ENCODE measurements around the gene USB1.

The USB1 gene

DNA sequence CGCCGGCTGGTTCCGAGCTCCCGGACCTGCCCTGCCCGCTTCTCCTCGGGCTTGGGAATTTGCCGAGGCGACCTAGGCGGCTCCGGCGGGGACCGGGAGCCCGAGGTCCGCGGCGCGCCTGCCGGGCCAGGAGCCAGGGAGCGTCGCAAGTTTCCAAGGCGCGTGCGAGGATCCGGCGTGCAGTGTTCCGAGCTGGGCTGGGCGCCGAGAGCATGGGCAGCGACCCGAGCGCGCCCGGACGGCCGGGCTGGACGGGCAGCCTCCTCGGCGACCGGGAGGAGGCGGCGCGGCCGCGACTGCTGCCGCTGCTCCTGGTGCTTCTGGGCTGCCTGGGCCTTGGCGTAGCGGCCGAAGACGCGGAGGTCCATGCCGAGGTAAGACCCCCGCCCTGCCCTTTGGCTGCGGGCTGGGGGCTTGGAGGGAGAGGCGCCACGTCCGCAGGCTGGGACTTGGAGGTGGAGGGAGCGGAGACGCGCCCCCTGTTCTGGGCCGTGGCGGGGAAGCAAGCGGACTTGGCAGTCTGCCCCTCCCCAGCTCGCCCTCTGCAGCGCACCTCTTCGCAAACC lies 25.0 kb downstream of the USB1 start:
- no peak for TF ChIP-seq GATA2 (IDR thresholded peaks at IDR 0.05; ENCODE audit: low read depth, low read length)

DNA sequence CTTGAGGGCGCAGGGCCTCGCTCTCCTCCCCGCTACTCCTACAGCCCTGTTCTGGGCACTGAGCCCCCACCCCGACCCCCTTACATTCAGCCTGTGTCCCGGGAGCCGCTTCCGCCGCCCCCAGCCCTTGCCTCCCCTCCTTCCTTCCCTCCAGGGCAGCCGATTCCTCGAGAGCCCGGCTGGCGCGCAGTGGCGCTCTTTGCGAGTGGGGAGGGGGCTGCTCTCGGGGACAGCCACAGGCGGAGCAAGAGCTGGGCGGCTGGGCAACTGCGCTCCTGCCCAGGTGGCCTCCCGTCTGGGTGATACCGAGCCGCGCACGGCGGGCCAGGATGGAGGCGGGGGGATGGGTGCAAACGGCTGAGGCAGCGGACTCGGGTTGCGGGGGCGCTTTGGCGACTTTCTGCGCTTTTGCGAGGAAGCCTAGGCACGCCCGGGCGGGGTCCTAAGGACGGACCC lies 25.5 kb downstream of the USB1 start:
- no peak for TF ChIP-seq GATA3 (IDR thresholded peaks at IDR 0.05; ENCODE audit: low read depth, low read length)
- no peak for TF ChIP-seq GATA2 (IDR thresholded peaks at IDR 0.05; ENCODE audit: low read depth, low read length)

DNA sequence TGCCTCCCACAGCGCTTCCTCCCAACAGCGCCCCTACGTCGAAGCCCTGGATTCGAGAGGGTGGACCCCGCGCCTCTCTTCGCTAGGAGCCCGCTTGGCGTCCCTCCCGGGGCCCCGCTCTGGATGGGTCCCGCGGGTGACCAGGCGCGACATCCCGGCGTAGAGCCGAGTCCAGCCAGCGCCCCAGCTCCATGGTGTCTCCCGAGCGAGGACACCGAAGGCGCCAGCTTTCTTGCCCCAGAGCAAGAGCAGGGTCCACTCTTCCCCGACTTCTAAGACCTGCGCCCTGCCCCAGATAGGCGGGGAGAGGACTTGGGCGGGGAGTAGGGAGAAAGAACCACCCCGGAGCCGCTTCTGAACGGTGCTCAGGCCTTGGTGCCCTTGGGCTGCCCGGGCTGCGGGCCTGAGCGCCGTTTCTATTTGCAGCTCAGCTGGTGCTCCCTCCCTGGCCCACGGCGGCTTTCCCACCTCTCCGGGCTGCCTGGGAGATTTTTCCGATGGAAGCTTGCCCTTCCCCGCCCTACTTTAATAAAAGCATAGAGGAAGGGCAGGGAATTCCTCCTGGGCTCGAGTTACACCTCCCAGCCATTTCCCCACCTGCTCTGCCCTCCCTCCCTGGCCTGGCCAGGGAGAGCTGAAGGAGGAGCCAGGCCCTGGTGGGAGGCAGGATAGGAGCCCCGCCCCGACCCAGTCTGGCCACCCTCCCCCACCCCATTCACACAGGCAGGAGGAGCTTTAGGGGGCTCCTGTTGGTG lies 26.1 kb downstream of the USB1 start:
- TF ChIP-seq GATA3 (IDR thresholded peaks at IDR 0.05; ENCODE audit: low read depth, low read length) (no peak), GATA2 (IDR thresholded peaks at IDR 0.05; ENCODE audit: low read depth, low read length) (no peak)

DNA sequence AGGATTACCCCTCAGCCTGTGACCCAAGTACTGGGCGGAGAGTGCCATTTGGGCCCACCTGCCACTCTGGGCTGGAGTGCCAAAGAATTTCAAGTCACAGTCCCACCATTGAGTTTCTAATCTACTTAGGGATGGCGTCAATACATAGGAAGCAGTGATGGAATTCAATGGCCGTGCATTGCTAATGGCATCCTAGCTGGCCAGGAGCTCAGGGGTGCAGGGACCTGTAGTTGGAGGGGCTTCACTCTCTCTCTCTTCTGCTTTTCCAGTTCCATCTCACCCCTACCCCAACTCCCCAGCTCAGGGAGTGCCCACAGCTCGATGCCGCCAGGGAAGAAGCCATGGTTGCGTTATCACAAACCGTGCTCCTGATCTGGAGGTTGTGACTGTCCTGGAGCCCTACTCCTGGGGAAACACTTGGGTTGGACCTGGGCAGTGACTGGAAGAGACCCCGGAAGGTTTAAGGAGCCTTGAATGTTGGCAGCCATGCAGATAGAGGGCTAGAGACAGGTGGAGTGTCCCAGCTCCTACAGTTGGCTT lies 26.8 kb downstream of the USB1 start:
- no peak for TF ChIP-seq GATA3 (IDR thresholded peaks at IDR 0.05; ENCODE audit: low read depth, low read length)
- no peak for TF ChIP-seq GATA2 (IDR thresholded peaks at IDR 0.05; ENCODE audit: low read depth, low read length)

DNA sequence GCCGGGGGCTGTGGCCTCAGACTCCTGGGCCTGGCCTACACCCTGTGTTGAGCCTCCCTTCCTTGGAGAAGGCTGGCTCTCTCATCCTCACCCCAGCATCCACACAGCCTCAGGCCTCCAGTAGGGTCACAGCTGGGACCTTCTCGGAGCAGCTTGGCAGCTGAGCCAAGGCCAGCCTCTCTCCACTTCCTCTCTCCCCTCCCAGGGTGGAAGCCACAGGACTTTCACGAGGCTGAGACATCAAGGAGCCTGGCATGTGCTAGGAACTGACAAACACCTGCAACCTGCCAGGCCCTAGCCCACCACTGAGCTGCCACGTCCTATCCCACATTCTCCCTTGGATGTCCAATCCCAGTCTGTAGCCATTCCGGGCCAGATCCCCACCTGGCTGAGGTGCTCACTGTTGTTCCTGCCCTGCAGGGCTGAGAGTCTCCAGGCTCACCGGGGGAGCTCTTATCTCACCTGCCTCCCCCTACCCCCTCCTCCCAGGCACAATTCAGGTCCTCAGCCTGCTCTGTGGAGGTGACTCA lies 27.4 kb downstream of the USB1 start:
- TF ChIP-seq GATA2 (IDR thresholded peaks at IDR 0.05; ENCODE audit: low read depth, low read length) = no peak
- no peak for TF ChIP-seq GATA3 (IDR thresholded peaks at IDR 0.05; ENCODE audit: low read depth, low read length)

DNA sequence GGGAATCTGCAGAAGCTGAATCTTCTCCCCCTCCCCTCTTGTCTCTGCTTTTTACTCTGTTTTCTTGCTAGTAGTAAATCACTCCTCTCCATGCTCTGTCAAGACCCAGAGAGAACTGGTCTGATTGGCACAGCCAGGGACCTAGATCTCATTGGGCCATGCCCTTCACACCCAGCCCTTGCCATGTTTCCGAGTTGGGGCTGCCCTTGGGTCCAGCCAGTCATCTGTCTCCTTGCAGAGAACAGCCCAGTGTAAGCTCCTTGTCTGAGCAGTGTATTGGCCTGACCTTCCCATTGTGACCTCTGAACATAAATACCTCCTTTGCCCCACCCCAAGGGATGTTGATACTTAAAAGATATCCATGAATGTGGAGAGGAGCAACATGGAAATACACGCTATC lies 28.2 kb downstream of the USB1 start:
- TF ChIP-seq GATA3 (IDR thresholded peaks at IDR 0.05; ENCODE audit: low read depth, low read length) (no peak), GATA2 (IDR thresholded peaks at IDR 0.05; ENCODE audit: low read depth, low read length) (no peak)

DNA sequence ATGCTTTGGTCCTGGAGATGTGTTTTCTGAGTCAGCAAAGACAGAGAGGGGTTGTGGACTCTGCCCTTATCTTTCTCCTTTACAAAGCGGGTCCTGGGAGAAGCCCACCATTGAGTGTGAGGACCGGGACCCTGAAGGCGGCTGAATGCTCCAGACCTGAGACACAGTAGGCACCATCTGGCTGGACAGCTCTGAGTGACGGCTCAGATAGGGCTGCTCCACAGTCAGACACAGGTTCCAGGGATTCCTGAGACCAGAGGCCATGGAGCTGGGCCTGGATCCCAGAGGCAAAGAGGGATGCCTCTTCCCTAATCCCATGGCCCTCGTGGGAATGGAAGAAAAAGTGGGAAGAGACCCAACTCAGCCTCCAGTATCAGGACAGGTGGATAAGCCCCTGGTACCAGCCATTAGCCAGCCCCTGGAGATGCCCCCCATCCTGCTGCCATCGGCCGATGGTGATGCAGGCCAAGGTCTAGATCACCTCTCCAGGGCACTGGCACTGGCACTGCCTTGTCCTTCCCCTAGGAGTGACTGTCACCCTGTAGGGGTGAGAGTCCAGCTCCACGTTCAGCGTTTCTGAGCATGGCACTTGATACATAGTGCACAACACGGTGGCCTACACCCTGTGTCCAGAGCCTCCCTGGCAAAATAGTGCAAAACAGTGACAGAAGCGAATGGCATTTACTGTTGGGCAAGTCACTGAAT lies 29.1 kb downstream of the USB1 start:
- TF ChIP-seq GATA2 (IDR thresholded peaks at IDR 0.05; ENCODE audit: low read depth, low read length) (no peak), GATA3 (IDR thresholded peaks at IDR 0.05; ENCODE audit: low read depth, low read length) (no peak)

DNA sequence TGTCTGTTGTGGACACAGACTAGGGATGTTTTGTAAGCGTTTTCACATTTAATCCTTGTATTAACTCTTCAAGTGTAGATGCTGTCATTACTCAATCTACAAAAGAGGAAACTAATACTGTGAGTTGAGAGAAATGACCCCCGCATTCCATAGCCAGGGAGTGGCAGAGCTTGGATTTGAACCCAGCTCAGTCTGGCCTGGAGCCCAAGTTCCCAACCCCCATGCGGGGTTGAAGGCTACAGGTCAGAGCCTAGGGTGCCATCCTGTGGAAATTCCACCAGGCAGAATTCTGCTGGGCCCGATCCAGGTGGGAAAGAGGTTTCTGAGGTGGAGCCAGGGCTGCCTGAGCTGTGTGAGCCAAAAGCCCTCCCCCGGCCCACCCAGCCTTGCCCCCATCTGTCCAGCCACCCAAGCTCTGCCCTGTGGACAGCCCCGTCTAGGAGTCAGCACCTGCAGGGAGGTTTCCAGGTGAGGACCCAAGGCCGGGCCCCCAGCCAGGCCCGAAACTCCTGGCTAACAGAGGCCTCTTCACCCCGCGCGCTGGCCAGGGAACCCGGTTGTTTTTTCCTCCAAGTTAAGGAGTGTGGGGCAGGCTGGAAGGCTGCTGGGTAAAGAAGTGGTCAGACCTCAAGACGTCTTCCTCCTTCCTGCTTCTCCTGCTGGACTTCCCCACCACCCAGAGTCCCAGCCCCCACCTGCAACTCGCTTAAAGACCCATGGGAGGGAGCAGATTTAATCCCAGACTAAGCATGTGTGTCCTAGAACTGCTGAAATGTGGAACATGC lies 30.0 kb downstream of the USB1 start:
- TF ChIP-seq GATA3 (IDR thresholded peaks at IDR 0.05; ENCODE audit: low read depth, low read length) (no peak), GATA2 (IDR thresholded peaks at IDR 0.05; ENCODE audit: low read depth, low read length) (no peak)

DNA sequence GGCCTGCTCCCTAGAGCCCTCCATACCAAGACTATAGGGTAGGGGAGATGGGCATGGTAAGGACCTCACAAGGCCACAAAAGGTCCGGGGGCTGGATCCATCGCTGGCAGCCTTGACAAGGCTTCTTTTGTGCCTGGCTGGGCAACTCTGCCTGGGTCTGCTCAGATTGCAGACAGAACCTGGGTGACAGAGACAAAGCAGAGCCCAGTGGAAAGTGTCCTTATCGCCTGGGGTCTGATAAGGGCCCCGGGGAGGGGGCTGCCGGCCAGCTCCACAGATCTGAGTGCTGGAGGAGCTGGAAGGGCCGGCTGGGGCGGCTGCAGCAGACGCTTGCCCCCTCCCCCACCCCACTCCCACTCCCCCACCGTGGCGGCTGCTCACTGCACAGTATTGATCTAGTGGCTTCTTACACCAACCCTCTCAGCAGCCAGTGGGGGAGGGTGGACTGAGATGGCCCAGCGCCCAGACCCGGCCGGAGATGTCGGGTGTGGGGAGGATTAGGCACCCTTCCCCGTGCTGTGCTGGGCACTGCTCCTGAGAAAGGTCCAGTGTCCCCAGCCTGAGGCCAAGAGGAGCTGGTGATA lies 31.6 kb downstream of the USB1 start:
- TF ChIP-seq GATA2 (IDR thresholded peaks at IDR 0.05; ENCODE audit: low read depth, low read length) (peak; percentile 91), GATA3 (IDR thresholded peaks at IDR 0.05; ENCODE audit: low read depth, low read length) (no peak)

DNA sequence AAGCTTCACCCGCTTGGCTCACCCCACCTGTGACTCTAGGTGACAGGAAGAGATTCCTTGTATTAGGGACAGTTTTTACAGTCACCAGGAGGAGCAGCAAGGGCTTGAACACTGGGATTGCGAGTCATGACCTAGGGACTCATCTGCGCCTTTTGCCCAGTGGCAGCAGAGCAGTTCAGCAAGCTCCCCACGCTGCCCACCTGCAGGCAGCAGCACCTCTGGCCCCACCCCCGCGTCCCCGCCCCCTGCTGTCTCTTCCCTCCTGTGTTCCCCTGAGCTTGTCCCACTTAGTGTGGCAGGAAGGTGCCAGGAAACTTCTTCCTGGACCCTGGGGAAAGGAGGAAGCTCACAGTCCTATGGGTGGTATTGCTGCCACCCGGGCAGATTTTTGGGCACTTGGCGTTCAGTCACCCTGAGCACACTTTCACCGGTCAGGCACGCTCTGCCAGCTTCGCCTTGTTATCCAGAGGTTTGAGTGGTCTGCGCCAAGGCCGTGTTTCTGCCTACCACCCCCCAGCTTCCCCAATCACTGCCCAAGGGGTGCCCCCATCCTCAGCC lies 33.0 kb downstream of the USB1 start:
- no peak for TF ChIP-seq GATA3 (IDR thresholded peaks at IDR 0.05; ENCODE audit: low read depth, low read length)
- TF ChIP-seq GATA2 (IDR thresholded peaks at IDR 0.05; ENCODE audit: low read depth, low read length) = no peak

DNA sequence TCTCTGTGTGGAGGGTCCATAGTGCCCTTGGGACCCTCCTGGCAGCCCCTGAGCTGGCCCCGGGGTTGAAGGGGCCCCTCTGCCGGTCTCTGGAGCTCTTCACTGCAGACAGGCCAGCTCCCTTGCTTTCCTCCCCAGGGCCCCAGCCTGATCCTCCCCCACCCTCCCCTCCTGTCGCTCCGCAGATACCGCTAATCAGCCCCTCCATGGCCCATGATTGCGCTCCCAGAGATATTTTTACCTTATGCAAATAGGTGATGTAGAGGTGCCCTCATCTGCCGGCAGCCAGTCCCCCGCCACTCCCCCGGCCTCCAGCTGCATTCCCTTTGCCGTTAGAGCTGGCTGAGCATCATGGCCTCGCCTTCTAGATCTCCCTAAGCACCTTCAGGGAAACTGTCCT lies 33.6 kb downstream of the USB1 start:
- TF ChIP-seq GATA3 (IDR thresholded peaks at IDR 0.05; ENCODE audit: low read depth, low read length) (no peak), GATA2 (IDR thresholded peaks at IDR 0.05; ENCODE audit: low read depth, low read length) (no peak)

DNA sequence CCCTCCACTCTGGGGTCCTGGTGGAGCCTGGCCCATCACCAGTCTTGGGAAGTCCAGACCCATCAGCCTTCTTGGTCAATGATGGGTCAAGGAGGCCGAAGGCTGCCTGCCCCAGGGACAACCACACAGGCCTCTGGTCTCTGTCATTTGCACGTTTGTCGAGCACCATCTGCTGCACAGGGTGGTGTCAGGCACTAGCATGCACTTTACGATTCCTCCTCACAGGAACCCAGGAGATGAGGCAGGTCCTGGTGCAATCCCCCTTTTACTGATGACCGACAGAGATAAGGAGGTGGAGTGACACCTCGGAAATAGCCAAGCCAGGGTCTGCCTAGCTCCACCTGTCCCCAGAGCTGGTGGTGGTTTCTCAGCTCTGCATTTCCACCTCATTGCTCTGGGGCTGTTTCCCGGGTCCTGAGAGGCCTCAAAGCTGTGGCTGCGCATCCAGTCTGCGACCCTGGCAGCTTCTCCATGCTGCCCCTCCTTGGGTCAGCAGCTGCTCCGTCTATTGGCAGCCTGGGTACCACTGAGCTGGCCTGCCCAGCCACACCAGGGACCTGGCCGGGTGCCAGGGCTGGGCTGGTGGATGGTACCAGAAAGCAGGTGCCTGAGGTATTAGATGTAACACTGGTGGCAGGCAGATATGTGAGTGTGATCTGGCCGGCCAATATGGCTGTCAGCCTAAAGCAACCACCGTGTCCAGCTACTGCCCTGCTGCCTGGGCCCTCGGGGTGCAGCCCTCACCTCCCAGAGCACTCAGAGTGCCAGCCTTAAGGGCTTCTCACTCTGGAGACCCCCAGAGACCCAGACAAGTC lies 34.4 kb downstream of the USB1 start:
- peak; percentile 59 for TF ChIP-seq GATA2 (IDR thresholded peaks at IDR 0.05; ENCODE audit: low read depth, low read length)
- no peak for TF ChIP-seq GATA3 (IDR thresholded peaks at IDR 0.05; ENCODE audit: low read depth, low read length)

Measured in SH-SY5Y (cell line).